OCI-LY7 (cell line): Measurements from ENCODE around the gene HOXA3. TPM values are rescaled to one million over a fixed set of nuclear protein-coding genes. Genes with fewer than 3 reads are reported as not detected.

Experiments
- BruUV-seq: library from RNA; stranded (reverse); fragments of 400-500 nt; replicated peaks from 2 replicates; lab custom pipeline; 2021; lab: Mats Ljungman, UMichigan
- CTCF ChIA-PET: fragments of 300-600 bp; sonication (Branson Sonifier 250); formaldehyde crosslinking; loops from one replicate; lab custom pipeline; 2022; ENCODE audit warnings: antibody characterized with exemption; ENCODE audit not compliant: unreplicated experiment; lab: Charles Lee
- POLR2A ChIA-PET: fragments of 300-600 bp; sonication (Branson Sonifier 250); formaldehyde crosslinking; loops from one replicate; lab custom pipeline; 2022; ENCODE audit warnings: antibody characterized with exemption; lab: Charles Lee
- DNase-seq: peaks from one replicate; pipeline ENCODE4 v3.0.0-alpha.2; 2015; ENCODE audit warnings: low spot score
- H2AFZ ChIP-seq: fragments of 200-600 bp; sonication (generic), shearing (Covaris generic); 2 replicates; pipeline ENCODE4 v1.6.1; 2014; ENCODE audit warnings: mild to moderate bottlenecking, antibody characterized with exemption, low read length, moderate library complexity
- H3K27ac ChIP-seq: fragments of 200-600 bp; sonication (generic); 2 replicates; pipeline ENCODE4 v1.5.1; 2014; ENCODE audit warnings: mixed run types, low read depth, mild to moderate bottlenecking, moderate library complexity, low read length, inconsistent platforms; ENCODE audit not compliant: poor library complexity, severe bottlenecking
- H3K36me3 ChIP-seq: fragments of 200-600 bp; sonication (generic); 2 replicates; pipeline ENCODE4 v1.6.1; 2014; ENCODE audit warnings: mild to moderate bottlenecking, antibody characterized with exemption, low read length, moderate library complexity, mixed read lengths; ENCODE audit not compliant: insufficient read depth
- H3K4me1 ChIP-seq: fragments of 200-600 bp; sonication (generic); 2 replicates; pipeline ENCODE4 v1.5.1; 2014; ENCODE audit warnings: mild to moderate bottlenecking, low read length; ENCODE audit not compliant: insufficient read depth, poor library complexity, severe bottlenecking
- H3K4me2 ChIP-seq: fragments of 200-600 bp; sonication (generic); 2 replicates; pipeline ENCODE4 v1.6.1; 2014; ENCODE audit warnings: mild to moderate bottlenecking, low read length
- H3K4me3 ChIP-seq: fragments of 200-600 bp; sonication (generic); 2 replicates; pipeline ENCODE4 v1.5.1; 2014; ENCODE audit warnings: mild to moderate bottlenecking, low read depth, low read length; ENCODE audit not compliant: poor library complexity, severe bottlenecking
- H3K79me2 ChIP-seq: fragments of 200-600 bp; sonication (generic); 2 replicates; pipeline ENCODE4 v1.6.1; 2016; ENCODE audit warnings: low read depth, mild to moderate bottlenecking, low read length, moderate library complexity, mixed read lengths; ENCODE audit not compliant: insufficient read depth
- H3K9me2 ChIP-seq: fragments of 200-600 bp; sonication (generic); 2 replicates; pipeline ENCODE4 v1.6.1; 2016; ENCODE audit warnings: mild to moderate bottlenecking, low read length, mixed read lengths; ENCODE audit not compliant: insufficient read depth
- H3K9me3 ChIP-seq: fragments of 200-600 bp; sonication (generic); 2 replicates; pipeline ENCODE4 v1.6.1; 2014; ENCODE audit warnings: mild to moderate bottlenecking, mixed run types, low read length, mixed read lengths
- H4K20me1 ChIP-seq: fragments of 200-600 bp; sonication (generic); 2 replicates; pipeline ENCODE4 v1.6.1; 2014; ENCODE audit warnings: mild to moderate bottlenecking, antibody characterized with exemption, low read length, moderate library complexity, mixed read lengths; ENCODE audit not compliant: insufficient read depth
- CTCF ChIP-seq: fragments of 200-600 bp; sonication (generic); conservative IDR thresholded peaks from 2 replicates; pipeline ENCODE4 v1.5.1; 2014; ENCODE audit warnings: mild to moderate bottlenecking, antibody characterized with exemption, low read length, moderate library complexity, mixed read lengths
- EZH2phosphoT487 ChIP-seq: fragments of 200-600 bp; sonication (generic); IDR thresholded peaks from 2 replicates; pipeline ENCODE4 v1.6.1; 2018; ENCODE audit warnings: low read depth, borderline replicate concordance, mild to moderate bottlenecking, mixed run types, antibody characterized with exemption, low read length, moderate library complexity, mixed read lengths
- intact Hi-C: fragments of 100-400 bp; cut with micrococcal nuclease; formaldehyde crosslinking; loops from one replicate; pipeline ENCODE4 v1.10.0; 2022; ENCODE audit not compliant: unreplicated experiment
- total RNA-seq, 2 experiments: library from RNA; depleted of rRNA in 1 of 2; stranded (reverse); fragments of >200 nt in 1 of 2; shearing (Covaris generic) in 1 of 2; gene quantifications; 2 replicates each; pipeline ENCODE4 v1.2.3, GENCODE V29; 2014 to 2022

HOXA3 gene
- total RNA-seq, 2 experiments from 2014 or later = 0.41 to 2.7 TPM

GRCh38 chr7:27191833-27192545, 39.6 kb upstream of the HOXA3 start:
- no peak overlapping the region for H2AFZ ChIP-seq
- TF ChIP-seq CTCF (no peak), EZH2phosphoT487 (no peak)
- no peaks in the 10 kb centered on the region for H4K20me1 ChIP-seq
- no peak for DNase-seq
- H3K9me2 ChIP-seq = no peaks in the 10 kb centered on the region
- ChIA-PET CTCF (no interaction called here), POLR2A (no interaction called here)
- H3K9me3 ChIP-seq = no peaks in the 10 kb centered on the region
- BruUV-seq = no TSS peak
- no peak overlapping the region for H3K4me3 ChIP-seq
- H3K4me1 ChIP-seq = no peaks in the 10 kb centered on the region
- no peaks in the 10 kb centered on the region for H3K36me3 ChIP-seq
- intact Hi-C loops = loop anchor here (10.0 kb wide), 2 partner anchors 473 to 833 kb away; partner anchors contain the start of gene HIBADH
- no peak overlapping the region for H3K4me2 ChIP-seq
- H3K27ac ChIP-seq = no peak overlapping the region
- no peaks in the 10 kb centered on the region for H3K79me2 ChIP-seq

- no peak overlapping the region for H3K4me2 ChIP-seq
- H4K20me1 ChIP-seq = no peaks in the 10 kb centered on the region
- ChIA-PET CTCF (no interaction called here), POLR2A (no interaction called here)
- no peaks in the 10 kb centered on the region for H3K9me2 ChIP-seq
- DNase-seq = no peak
- no peaks in the 10 kb centered on the region for H3K36me3 ChIP-seq
- no peak for TF ChIP-seq EZH2phosphoT487
- TF ChIP-seq CTCF = no peak
- no peaks in the 10 kb centered on the region for H3K79me2 ChIP-seq
- no peak overlapping the region for H3K27ac ChIP-seq
- H3K4me3 ChIP-seq = no peak overlapping the region
- H2AFZ ChIP-seq = no peak overlapping the region
- intact Hi-C loops = loop anchor here (10.0 kb wide), 2 partner anchors 474 to 834 kb away; partner anchors contain the start of gene HIBADH
- no peaks in the 10 kb centered on the region for H3K4me1 ChIP-seq
- BruUV-seq = no TSS peak
- no peaks in the 10 kb centered on the region for H3K9me3 ChIP-seq
Observed at GRCh38 chr7:27191161-27191731, 38.9 kb upstream of the HOXA3 start.
